HG03097 (cell line): ENCODE measurements around the gene ZCCHC4.
A peak's percentile ranks its signal among the peaks of the same experiment; 100 is the strongest.
"Not testable (repeated sequence)": the region's sequence is repeated elsewhere in the genome, so short reads cannot be mapped to it uniquely, and the experiment has no call there.

ENCODE experiments used
- ATAC-seq: cut with Tn5 transposase; IDR thresholded peaks from one replicate; pipeline ENCODE4 v1.9.1; 2021; ENCODE audit not compliant: unreplicated experiment, low FRiP score

Gene ZCCHC4

DNA sequence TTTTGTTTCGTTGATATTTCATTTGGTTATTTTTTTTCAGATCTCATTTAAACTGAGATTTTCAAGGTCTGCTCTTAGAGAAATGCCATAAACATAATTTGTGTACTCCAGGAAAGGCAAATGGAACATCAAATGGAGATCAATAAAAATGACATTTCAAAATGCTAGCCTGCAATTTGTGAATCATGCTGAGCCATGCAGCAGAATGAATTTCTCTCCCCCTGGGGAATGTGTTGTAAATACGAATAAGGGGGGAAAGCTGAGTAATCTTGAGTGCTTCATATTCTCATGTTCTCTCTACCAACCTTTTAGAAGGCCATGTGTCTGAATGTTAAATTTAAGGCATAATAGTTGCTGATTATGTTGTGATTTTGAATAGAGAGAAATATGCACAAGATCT, 7.8 kb downstream of the ZCCHC4 start:
- ATAC-seq: no peak

- no peak for ATAC-seq
Observed at GRCh38 chr4:25320773-25321172, 8.2 kb downstream of the ZCCHC4 start.

GRCh38 chr4:25321703-25322102, 9.1 kb downstream of the ZCCHC4 start:
- no peak for ATAC-seq

DNA sequence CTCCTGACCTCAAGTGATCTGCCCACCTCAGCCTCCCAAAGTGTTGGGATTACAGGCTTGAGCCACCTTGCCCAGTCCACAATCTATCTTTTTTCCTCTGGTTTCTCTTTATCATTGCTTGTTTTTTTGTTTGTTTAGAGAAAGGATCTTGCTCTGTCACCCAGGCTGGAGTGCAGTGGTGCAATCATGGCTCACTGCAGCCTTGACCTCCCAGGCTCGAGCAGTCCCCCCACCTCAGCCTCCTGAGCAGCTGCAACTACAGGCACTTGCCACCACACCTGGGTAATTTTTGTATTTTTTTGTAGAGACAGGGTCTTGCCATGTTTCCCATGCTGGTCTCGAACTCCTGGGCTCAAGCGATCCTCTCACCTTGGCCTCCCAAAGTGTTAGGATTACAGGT, 15.9 kb downstream of the ZCCHC4 start:
- ATAC-seq: not testable (repeated sequence)

GRCh38 chr4:25330335-25330734, 17.8 kb downstream of the ZCCHC4 start:
- ATAC-seq: no peak

GRCh38 chr4:25330905-25331808, 18.6 kb downstream of the ZCCHC4 start:
- peak; percentile 49 for ATAC-seq

GRCh38 chr4:25343671-25344070, 31.1 kb downstream of the ZCCHC4 start:
- no peak for ATAC-seq

DNA sequence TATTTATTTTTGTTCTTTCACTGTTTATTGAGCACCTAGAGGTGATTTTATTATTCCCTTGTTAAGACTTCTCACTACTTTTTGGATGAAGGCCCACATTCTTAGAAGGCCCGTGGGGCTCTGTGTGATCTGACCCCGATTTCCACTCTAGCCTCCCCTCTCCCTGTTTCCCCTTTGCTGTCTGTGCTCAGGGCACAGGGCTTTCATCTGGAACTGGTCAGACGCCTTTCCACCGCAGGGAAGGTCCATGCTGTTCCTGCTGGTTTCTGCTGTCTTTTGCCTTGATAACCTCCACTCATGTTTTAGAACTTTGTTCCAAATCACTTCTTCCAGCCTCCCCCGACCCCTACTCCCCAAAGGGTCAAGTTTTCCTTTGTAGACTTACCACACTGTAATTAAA, 33.2 kb downstream of the ZCCHC4 start:
- no peak for ATAC-seq

GRCh38 chr4:25346913-25347312, 34.3 kb downstream of the ZCCHC4 start:
- peak; percentile 61 for ATAC-seq

DNA sequence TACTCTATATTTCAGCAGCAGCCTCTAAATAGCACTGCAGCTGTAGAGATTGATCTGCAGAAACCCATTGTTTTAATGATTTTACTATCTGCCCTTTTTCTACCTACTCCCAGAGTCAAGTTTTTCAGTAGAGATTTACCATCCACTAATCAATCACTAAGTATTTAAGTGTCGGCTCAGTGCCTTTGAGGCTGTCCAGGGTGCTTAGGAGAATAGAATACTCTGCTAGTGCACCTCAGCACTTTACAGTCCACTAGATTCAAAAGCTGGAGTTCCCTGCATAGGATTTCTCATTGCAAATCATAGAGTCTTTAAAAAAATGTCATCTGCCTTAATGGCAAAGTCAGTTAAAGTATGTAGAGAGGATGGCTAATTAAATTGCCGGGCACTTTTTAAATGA, 34.9 kb downstream of the ZCCHC4 start:
- ATAC-seq: no peak

DNA sequence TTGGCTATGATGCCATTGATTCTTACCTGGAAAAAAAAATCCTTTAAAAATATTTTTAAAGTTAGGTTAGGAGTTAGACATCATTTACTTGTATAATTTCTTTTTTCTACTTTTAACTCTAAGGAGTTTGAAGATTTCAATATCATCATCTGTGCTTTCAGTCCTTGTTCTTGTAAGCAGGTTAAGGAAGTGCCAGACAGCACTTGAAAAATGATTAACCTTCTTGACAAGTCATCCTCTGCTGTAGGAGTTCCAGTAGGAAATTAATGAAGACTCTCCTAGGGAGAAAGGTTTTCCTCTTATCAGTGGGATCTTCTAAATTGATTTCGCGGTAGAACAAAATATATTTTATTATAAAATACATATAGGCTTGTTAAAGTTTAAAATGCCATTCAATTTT, 35.4 kb downstream of the ZCCHC4 start:
- ATAC-seq: no peak

- no peak for ATAC-seq
Observed at GRCh38 chr4:25350561-25350960, 38.0 kb downstream of the ZCCHC4 start.

DNA sequence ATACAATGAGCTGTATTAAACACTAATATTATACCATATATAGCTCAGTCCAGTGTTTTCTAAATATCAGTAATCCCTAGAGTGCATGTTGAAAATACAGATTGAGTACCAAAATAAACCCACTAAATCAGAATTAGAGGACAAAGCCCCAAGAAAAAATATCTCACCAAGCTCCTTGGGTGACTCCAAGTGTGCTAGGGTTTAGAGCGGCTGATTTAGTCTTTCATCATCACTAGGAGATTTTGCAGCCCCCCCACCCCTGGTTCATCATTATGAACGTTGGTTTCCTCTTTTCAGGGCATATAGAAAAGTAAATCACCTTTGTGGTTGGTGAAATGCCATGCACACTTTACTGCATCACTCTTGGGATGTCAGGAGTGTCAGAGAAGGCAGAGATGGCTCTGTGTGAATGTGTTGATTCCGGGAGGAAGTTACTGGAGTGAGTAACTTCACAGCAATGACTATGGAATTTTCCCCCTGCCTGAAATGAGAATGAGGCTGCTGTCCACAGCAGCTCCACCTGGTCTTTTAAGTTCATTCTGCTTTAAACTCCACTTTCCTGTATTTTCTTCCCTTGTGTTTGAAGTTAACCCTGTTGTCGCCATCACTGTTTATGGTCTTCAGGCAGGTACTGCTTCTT, 39.3 kb downstream of the ZCCHC4 start:
- no peak for ATAC-seq

GRCh38 chr4:25356068-25356467, 43.5 kb downstream of the ZCCHC4 start:
- ATAC-seq: no peak

DNA sequence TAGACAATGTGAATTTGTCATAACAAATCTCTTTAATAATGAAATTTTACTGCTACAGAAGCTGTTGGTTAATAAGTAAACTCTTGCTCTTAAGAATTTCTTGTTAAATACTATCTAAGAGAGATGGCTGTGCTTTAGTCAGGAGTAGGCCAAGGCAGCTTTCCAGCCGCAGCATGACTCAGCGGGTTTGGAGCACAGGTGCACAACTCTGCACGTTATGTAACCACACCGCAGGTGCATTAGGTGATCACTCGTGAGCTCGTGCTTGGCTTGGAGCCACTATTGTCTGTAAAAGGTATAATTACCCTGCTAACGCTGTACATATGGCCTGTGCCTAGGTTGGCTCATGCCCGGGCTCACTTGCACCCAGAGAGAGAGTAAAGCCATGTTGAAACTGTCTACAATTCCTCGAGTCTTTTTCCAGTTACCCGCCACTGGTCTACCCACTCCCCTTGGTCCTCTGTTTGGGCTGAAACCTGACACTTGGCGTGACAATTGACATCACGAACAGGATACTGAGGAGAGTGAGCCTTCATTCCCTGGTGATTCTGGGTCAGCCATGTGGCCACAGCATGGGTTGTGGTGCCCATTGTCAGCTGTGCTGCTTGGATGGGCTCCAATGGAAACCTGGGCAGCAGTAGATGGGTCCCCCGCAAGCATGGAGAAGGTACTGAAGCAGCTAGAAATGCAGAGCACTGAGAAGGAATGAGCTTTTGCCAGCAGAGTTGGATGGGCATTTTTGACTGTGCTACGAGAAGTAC, 46.1 kb downstream of the ZCCHC4 start:
- no peak for ATAC-seq

- ATAC-seq: no peak
Observed at GRCh38 chr4:25361253-25361652, 48.7 kb downstream of the ZCCHC4 start.

DNA sequence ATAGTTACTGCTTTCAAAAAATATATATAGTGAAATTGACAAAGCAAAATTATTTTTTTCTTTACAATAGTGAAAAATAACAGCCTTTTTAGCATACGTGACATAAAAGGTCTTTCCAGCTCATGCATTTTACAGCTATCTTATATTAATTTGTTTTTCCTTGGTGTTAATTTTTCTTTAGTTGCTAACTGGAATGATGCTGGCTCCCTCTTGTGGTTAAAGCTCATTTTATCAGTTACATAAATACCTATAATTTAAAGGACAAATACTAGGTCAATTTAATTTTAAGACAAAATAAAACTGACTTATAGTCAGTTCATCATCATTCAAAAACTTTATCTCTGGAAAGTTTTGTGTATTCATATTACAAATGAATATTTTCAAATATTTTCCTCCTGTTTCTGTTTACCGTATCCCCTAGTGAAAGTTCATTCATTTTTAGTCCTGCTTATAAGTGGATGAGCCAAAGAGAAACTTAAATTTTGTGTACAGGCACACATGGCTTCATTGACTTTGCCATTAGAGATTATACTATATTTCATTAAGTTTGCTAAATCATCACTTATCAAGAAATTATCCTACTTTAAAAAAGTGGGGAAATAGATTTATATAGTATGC, 54.5 kb downstream of the ZCCHC4 start:
- no peak for ATAC-seq

DNA sequence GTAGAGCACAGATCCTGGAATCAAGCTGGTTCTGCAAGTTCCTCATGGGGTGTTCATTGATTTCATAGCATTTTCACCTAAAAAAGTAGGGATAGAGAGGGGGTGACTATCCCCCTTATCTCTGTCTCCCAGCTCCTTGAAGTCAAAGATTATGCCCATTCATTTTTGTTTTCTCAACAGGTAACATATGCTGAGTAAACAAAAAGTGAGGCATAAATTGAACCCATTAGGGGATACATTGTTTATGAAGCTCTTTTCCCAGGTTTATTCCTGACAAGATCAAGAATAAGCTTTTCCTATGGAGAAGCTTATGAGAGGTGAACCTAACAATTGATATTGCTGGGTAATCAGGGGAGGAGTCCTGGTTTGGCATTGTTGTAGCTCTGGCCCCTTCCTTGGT, 55.3 kb downstream of the ZCCHC4 start:
- ATAC-seq: no peak

- no peak for ATAC-seq
Observed at GRCh38 chr4:25368315-25368714, 55.7 kb downstream of the ZCCHC4 start.

DNA sequence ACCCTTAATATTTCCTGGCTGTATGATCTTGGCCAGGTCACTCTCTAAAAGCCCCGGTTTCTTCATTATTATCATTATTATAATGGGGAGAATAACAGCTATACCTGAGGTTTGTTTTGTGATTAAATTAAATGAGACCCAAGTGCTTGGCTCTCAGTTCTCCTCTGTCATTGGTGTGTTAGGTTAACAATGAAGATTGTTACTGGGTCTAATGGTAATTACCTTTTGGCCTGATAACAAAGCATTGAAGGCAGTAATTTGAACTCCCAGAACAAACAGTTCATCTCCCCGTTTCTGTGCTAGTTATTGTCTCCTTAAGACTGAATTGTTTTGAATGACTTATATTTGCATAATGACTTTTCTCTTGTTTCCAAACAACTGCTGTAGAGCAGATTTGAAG, 57.7 kb downstream of the ZCCHC4 start:
- ATAC-seq: no peak

- ATAC-seq: not testable (repeated sequence)
Observed at GRCh38 chr4:25372549-25372948, 60.0 kb downstream of the ZCCHC4 start.
